GM21447 (cell line): Measurements from ENCODE around the gene RAD51D.
"Not testable (repeated sequence)": the region's sequence is repeated elsewhere in the genome, so short reads cannot be mapped to it uniquely, and the experiment has no call there.

ENCODE experiments used
- ATAC-seq: cut with Tn5 transposase; IDR thresholded peaks from one replicate; pipeline ENCODE4 v1.9.1; 2021; ENCODE audit not compliant: unreplicated experiment

RAD51D gene

DNA sequence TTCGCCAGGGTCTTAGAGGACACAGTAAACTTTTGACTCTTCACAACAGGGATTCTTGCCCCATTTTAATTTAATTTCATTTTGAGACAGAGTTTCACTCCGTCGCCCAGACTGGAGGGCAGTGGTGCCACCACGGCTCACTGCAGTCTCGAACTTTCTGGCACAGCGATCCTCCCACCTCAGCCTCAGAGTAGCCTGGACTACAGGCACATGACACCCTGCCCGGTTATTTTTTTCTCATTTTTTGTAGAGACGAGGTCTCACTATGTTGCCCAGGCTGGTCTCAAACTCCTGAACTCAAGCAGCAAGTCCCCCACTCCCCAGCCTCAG, 22.8 kb upstream of the RAD51D start:
- no peak for ATAC-seq

DNA sequence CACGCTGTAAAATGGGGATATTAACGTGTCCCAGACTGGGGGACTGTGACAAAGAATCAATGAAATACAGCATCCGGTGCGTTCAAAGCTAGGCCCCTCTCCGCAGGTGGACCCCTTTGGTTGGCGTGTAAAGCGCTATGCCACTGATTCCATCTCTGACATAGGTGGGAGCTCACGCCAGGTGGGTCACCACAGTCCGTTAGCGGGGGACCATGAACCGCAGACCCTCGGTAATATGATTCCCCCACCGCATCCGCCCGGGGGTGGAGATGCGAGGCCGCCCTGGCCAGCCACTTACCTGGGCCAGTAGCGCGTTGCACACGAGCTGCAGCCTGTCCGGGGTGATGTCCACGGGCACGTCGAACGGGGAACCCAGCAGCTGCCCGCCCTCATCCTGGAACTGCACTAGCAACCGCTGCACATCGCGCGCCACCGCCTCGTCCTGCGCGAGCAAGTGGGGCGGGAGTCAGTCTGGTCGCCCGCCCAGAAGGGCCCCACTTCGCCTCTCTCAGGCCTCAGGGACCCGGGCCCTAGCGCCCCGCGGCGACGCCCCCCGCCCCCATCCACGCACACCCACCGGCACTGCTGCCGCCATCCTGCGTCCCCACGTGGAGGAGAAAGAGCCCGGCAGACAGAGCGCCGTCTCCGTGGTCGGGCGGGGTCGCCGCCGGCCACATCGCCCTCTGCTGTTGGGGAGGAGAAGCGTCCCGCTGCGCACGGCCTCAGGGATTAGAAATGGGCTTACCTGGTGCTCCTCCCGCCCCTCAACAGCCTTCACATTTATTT, 22.2 kb upstream of the RAD51D start, which contains the start of gene NLE1:
NLE1 (minus strand) TSS at position 623 of the 786 bp plus-strand sequence; CDS start at position 595, 28 bp downstream.
- peak; percentile 83 for ATAC-seq

DNA sequence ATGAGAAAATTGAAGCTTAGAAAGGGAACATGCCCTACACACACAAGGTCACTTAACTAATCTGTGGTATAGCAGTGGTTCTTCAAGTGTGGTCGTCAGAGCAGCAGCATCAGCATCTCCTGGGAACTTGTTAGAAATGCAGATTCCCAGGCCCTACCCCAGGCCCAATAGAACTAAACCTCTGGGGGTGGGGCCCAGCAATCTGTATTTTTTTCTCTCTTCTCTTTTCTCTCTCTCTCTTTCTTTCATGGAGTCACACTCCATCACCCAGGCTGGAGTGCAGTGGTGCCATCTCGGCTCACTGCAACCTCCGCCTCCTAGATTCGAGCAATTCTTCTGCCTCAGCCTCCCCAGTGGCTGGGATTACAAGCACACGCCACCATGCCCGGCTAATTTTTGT, 18.6 kb upstream of the RAD51D start:
- no peak for ATAC-seq

DNA sequence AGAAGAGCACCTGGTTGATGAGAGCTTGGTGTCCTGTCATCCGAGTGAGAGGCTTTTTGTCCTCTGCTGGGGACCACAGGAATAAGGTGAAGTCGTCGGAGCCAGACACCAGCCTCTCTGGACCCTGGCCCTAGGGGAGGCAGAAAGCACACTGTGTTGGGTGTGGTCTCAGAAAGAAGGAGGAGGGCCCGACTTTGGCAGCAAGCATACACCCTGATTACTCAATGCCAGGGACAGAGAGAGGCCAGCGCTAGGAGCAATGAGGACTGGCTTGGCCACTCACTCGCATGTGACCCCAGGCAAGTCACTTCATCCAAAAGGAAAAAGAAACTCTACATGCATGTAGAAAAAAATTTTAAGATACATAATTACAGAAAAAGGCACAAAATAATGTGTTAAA, 15.7 kb upstream of the RAD51D start:
- no peak for ATAC-seq

DNA sequence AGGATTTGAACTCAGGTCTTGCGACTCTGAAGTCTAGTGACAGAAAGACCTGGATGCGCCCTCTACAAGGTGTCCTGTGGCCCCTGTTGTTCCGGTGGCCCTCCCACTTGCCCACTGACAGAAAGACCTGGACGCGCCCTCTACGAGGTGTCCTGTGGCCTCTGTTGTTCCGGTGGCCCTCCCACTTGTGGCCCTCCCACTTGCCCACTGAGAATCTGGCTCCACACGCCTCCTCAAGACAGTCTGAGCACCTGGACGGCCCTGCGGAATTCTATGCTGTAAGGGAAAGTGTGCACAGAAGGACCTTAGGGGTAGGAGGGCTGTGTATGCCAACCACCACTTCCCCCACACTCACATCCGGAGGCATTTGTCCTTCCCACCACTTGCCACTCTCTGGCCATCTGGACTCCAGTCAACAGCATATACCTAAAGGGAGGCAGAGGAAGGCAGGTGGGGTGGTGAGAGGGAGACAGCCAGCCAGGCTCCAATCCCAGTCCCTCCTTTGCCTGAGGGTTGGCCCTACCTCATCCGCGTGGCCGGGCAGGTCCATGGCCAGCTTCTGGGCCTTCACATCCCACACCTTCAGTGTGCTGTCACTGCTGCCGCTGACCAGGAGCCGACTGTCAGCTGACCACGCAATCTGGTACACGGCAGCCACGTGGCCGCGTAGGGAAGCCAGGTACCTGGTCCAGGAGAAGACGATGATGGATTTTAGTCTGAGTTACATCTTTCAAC, 13.3 kb upstream of the RAD51D start:
- no peak for ATAC-seq

DNA sequence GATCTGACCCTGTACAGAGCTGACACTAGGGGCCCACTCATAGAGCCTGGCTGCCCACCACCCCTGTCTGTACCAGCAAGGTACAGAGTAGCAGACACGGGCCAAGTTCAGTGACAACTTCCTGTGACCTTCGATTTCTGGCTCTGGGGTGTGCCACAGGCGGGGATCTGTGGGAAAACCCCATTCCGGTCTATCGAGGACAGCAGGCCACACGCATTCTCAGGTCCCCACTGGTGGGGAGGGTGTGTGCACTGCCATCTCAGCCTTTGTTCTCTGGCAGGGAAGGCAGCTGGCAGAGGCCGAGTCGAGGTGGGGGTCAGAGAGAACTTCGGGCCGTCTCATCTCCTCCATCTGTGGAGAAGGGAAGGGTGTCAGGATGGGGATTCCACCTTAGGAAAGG, 12.4 kb upstream of the RAD51D start:
- ATAC-seq: no peak

DNA sequence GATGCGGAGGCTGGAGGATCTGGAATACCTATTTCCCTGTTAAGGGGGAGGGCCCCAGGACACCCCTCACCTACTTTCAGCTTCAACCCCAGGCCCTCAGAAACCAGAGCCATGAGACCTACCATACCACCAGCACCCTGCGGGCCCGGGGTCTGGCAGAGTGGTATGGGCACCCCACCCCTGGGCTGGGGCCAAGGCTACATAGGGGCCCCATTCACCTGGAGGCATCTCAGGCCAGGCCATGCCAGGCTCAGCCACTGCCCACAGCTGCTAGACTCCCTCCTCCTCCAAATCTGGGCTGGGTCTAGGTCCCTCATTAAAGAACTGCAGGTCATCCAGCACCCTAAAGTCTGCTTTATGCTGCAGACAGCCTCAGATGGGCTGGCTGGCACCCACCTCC, 10.7 kb upstream of the RAD51D start:
- ATAC-seq: no peak

DNA sequence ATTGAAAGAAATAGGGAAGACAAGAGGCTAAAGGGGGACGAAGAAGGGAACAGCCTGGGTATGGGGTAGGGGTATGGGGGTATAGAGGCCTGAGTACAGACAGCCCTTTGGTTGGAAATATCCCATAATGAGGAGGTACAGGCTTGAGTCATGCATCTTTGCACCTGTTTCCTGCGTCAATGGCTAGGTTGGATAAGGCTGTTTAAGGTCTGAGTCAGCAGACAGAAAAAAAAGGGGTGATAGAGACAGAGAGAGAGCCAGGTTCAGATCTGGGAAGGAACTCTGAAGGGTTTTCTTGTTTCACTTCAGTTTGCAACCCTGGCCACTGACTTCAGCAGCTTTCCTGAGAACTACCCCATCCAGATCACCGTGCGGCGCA, 10.3 kb upstream of the RAD51D start:
- no peak for ATAC-seq

DNA sequence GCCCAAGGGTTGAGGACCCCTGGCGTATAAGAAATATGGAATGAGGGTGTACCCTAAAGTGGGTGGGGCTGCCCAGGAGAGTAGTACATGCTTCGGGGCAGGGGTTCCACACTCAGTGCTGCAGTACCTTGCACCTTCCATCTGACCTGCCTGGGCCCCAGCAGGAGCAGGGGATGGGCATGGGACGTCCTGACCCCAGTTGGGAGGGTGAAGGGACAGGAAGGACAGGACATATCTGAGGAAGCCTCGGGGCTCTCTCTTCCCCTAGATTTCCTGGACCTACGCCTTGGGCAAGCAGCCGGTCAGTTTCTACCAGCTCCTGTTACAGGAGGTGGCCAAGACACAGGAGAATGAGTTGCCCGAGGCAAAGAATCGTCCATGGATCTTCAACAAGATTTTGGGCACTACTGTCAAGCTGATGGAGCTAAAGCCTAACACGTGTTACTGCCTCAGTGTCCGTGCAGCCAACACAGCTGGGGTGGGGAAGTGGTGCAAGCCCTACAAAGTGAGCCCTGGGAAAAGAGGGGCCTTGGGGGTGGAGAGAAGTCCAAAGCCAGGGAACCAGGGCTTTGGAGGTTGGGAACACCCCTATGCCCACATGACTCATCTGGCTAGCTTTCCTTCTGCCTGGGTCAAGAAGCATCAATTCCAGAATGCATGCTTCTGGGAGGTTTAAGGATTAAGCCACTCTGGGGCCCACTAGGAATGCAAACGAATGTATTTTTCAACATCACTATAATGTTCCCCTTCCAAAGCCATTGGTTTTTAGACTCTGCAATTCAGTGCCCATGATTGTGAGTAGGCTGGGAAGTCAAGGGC, 9.7 kb upstream of the RAD51D start:
- ATAC-seq: no peak

DNA sequence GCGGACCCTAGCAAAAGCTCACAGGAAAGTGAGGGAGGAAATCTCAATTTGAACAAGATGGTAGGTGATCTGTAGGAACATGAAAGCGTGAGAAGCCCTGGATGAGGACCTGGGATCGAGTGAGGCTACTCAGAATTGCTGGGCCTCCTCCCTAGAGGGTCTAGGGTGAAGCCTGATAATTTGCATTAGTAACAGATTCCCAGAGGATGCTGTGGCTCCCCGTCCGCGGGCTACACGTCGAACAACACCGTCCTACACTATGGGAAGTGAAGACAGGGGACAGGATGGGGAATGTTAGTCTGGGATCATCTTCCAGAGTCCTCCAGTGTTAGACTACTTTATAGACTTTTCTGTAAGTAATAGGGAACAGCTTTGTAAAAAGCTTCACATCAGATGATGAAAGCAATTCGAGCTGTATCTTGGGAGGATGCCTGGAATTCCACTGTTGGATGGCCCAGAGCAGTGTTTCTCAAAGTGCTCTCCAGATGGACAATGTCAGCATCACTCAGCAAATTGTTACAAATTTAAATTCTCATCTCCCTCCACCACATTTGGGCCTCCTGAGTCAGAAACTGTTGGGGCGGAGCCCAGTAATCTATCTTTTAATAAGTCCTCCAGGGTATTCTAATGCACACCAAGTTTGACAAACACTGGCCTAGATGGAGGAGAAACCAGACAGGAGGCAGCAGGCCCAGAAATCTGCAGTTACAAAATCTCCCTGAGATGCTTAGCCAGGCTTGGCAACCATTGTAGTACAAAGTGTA, 8.3 kb upstream of the RAD51D start:
- no peak for ATAC-seq

DNA sequence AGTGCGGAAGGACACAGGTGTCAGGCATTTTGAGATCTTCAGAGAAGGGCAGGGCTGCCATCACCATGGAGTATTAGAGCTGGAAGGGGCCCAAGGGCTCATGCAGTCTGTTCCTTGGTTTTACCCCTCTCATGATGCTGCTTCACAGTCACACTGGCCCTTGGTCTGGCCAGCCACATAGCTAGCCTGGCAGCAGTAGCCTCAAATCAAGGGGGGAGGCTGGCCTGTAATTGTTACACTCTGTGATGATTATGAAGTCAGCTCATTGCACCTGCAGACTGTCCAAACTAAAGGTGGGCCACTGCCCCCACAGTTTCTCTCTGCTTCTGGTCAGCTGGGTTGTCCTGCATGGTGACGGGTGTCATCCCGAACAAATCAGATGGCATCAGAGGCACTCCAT, 1.7 kb upstream of the RAD51D start, which contains the start of gene FNDC8:
FNDC8 (plus strand) TSS at position 301 of the 400 bp plus-strand sequence; CDS start at position 380, 79 bp downstream.
- no peak for ATAC-seq

DNA sequence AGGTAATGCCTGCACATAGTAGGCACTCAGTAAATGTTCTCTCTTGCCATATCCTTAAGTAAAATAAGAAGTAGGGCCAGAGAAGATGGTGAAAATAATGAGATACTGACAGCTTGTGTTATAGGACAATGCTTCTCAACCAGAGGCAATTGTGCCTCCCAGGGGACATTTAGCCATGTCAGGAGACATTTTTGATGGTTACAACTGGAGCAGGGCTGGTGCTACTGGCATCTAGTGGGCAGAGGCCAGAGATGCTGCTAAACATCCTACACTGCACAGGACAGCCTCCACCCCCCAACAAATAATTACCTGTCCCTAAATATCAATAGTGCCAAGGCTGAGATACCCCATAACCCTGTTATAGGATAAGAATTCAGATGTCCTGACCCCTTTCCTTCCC, 1.7 kb downstream of the RAD51D start:
- ATAC-seq: no peak

DNA sequence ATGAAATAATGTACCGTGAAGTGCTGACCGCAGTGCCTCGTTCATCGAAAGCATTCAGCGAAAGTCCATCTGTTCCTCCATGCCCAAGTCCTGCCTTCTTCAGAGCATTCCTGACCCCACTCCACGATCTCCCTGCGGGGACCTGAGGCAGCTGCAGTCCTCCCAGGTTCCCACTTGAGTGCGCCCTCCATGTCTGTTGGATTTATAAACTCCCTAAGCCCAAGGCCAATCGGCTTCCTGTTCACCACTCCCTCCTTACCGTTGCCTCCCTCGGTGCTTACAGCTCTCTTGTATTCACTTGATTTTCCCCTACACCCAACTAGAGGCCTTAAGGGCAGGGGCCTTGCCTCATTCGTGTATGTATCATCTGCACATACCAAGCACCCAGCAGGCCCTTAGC, 2.8 kb downstream of the RAD51D start:
- no peak for ATAC-seq

DNA sequence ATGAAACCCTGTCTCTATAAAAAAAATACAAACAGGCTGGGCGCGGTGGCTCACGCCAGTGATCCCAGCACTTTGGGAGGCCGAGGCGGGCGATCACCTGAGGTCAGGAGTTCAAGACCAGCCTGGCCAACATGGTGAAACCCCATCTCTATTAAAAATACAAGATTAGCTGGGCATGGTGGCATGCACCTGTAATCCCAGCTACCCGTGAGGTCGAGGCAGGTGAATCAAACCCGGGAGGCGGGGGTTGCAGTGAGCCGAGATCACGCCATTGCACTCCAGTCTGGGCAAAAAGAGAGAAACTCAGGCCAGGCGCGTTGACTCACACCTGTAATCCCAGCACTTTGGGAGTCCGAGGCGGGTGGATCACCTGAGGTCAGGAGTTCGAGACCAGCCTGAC, 8.9 kb downstream of the RAD51D start:
- not testable (repeated sequence) for ATAC-seq

DNA sequence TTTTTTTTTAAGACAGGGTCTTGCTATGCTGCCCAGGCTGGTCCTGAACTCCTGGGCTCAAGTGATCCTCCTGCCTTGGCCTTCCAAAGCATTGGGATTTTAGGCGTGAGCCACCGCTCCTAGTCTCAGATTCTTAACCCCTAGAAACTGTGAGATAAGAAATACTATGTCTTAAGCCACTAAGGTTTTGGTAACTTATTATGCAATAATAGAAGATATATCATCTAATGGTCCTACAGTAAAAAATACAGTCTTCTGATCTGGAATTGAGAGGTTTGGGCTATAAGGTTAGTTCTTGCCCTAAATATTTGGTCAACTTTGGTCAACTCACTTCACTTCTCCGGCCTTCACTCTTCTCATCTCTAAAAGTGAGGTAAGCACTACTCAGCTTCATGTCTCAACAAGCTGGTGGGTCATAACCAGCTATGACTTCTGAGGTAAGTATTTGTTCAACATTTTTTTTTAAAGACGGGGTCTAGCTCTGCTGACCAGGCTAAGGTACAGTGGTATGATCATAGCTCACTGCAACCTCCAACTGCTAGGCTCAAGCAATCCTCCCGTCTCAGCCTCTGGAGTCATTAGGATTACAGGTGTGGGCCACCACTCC, 14.7 kb downstream of the RAD51D start:
- ATAC-seq: no peak

DNA sequence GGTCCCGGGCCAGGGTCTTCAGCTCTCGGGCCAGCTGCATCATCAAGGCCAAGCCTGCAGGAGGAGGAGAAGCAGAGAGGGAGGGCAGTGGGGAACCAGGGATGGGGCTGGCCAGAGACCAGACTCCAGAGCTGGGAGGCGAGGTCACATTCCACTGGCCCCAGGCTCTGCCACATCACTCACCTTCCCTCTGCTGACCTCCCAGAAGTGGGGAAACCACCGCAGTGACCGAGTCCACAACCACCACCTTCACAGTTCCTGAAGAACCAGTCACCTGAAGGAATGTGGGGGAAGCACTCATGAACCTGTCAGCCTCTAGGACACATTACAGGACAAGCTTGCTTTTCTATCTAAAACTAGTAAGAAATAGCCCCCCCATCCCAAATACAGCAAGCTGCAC, 16.4 kb downstream of the RAD51D start:
- ATAC-seq: no peak

DNA sequence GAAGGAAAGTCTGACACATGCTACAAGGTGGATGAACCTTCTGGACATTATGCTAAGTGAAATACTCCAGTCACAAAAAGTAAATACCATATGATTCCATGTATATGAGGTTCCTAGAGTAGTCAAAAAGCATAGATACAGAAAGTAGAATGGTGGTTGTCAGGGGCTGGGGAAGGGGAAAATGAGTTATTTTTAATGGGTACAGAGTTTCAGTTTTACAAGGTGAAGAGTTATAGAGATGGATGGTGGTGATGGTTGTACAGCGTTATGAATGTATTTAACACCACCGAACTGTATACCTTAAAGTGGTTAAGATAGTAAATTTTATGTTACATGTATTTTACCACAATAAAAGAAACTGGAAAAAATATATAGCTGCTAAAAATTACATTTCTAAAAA, 17.9 kb downstream of the RAD51D start:
- no peak for ATAC-seq

DNA sequence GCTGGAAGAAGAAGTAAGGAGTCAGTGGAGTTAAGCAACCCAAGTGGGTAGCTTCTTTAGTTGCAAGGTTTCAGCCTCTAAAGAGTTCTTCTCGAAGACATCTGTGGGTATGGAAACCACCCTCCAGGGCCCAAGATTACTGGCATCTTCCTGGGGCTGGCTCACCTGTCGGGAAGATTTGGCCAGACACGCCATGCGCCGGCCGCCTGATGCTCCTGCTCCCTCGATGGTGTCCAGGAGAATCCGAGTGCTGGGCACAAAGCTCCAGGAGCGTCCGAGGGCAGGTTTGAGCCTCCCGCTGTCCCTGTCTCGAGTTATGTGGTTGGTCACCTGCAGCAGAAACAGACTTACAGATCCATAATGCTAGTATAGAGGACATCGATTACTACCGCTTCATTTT, 18.6 kb downstream of the RAD51D start:
- ATAC-seq: no peak

DNA sequence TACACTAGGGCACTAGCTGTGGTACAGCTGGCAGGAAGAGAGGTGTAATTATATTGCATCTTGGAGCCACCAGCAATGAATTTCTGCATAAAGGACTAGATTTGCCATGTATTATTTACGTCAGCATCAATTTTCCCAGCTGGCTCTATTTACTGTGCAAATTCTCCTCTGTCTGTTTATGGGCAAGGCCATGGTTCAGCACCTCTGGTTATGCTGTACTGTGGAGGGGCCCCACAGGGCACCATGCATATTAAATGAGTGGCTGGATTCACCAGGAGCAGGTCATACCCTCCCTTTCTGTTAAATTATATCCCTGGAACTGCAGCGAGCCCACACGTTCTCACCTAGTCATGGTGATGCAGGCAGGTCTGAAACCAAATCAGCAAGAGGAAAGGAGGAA, 19.8 kb downstream of the RAD51D start:
- no peak for ATAC-seq

DNA sequence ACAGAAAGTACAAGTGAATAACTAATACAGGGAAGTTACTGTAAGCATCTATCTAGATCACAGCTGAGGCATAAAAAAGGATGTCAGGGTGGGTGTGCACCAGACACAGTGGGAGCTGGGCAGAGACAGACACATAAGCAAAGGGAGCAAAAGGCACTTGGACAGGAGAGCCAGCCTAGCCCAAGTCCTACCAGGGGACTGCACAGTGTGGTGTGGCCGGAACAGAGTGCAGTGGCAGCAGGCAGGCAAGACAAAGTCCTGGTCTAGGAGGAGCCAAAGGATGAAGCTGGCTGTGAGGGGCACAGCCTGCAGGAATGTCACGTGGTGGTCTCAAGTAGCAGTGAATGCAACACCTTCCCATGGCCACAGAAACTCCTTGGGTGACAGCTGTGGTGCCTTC, 21.9 kb downstream of the RAD51D start:
- no peak for ATAC-seq

DNA sequence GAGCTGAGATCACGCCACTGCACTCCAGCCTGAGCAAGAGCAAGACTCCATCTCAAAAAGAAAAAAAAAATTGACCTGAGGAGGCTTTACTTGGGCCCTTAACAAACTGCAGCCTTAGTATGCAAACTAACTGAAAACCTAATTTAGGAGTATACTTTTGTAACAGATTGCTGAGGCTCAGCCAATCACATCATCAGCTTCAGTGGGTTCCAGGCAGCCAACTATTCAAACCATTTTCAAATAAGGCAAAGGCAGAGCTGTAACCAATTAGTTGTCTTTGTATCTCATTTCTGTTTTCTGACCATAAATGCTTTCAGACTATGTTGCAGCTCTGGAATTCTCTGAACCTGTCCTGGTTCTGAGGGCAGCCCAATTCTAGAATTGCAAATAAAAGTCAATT, 23.9 kb downstream of the RAD51D start:
- ATAC-seq: no peak
